Limb (tissue), 2 donors: Measurements from ENCODE around the gene SLC44A3.

Experiments used
- DNase-seq, 2 donors: peaks; one replicate each; pipeline ENCODE4 v3.0.0-alpha.2; 2016; ENCODE audit errors: extremely low spot score in 2 of 2

The SLC44A3 gene

GRCh38 chr1:94872771-94873495 lies 52.8 kb downstream of the SLC44A3 start:
- no peak for DNase-seq

- DNase-seq: peak; percentile 58 to 73
These were observed 53.6 kb downstream of the SLC44A3 start for GRCh38 chr1:94873520-94874351.

GRCh38 chr1:94874423-94874822 lies 54.3 kb downstream of the SLC44A3 start:
- DNase-seq: no peak

GRCh38 chr1:94875794-94876193 lies 55.6 kb downstream of the SLC44A3 start:
- no peak for DNase-seq

- no peak for DNase-seq
These were observed 56.2 kb downstream of the SLC44A3 start for GRCh38 chr1:94876362-94876761.

- DNase-seq: no peak
These were observed 58.2 kb downstream of the SLC44A3 start for GRCh38 chr1:94878329-94878728.

- no peak for DNase-seq
These were observed 63.5 kb downstream of the SLC44A3 start for GRCh38 chr1:94883691-94884090.

- DNase-seq: peak; percentile 60 to 70
These were observed 63.9 kb downstream of the SLC44A3 start for GRCh38 chr1:94884106-94884505.

- no peak for DNase-seq
These were observed 64.3 kb downstream of the SLC44A3 start for GRCh38 chr1:94884507-94884906.

GRCh38 chr1:94886361-94886760 lies 66.2 kb downstream of the SLC44A3 start:
- DNase-seq: no peak

- no peak for DNase-seq
These were observed 66.9 kb downstream of the SLC44A3 start for GRCh38 chr1:94887106-94887505.

GRCh38 chr1:94887603-94888171 lies 67.5 kb downstream of the SLC44A3 start:
- DNase-seq: no peak

- DNase-seq: no peak
These were observed 68.0 kb downstream of the SLC44A3 start for GRCh38 chr1:94888201-94888600.

GRCh38 chr1:94892604-94893254 lies 72.6 kb downstream of the SLC44A3 start:
- DNase-seq: peak in 1 of 2 donors; percentile 40

- no peak for DNase-seq
These were observed 74.5 kb downstream of the SLC44A3 start for GRCh38 chr1:94894630-94895029.

GRCh38 chr1:94895518-94895917 lies 75.4 kb downstream of the SLC44A3 start:
- no peak for DNase-seq

GRCh38 chr1:94898491-94899385 lies 78.6 kb downstream of the SLC44A3 start:
- DNase-seq: no peak

- DNase-seq: no peak
These were observed 79.6 kb downstream of the SLC44A3 start for GRCh38 chr1:94899756-94900155.

- DNase-seq: no peak
These were observed 81.7 kb downstream of the SLC44A3 start for GRCh38 chr1:94901841-94902240.

GRCh38 chr1:94903280-94904009 lies 83.3 kb downstream of the SLC44A3 start:
- no peak for DNase-seq
